Cortex of kidney (tissue), 1 donor: ENCODE data around the gene PPIP5K2.
"Not testable (repeated sequence)": the region's sequence is repeated elsewhere in the genome, so short reads cannot be mapped to it uniquely, and the experiment has no call there.

ENCODE experiments used
- DNase-seq: peaks from one replicate; lab custom pipeline; 2025; lab: John Stamatoyannopoulos, UW

The PPIP5K2 gene

GRCh38 chr5:103119765-103120606 is at the start of gene PPIP5K2, which contains the start of gene GIN1:
TSS of gene PPIP5K2 (plus strand) at chr5:103120301. CDS start at chr5:103129590, 9,289 bp downstream.
TSS of gene GIN1 (minus strand) at chr5:103120138. CDS start at chr5:103108707, 11,431 bp downstream.
- peak; percentile 45 for DNase-seq

- DNase-seq = not testable (repeated sequence)
Measured at GRCh38 chr5:103073500-103073899, 46.6 kb upstream of the PPIP5K2 start.

- DNase-seq = no peak
Measured at GRCh38 chr5:103075442-103075841, 44.7 kb upstream of the PPIP5K2 start.

- DNase-seq = no peak
Measured at GRCh38 chr5:103079796-103080195, 40.3 kb upstream of the PPIP5K2 start.

GRCh38 chr5:103086547-103086946 is 33.6 kb upstream of the PPIP5K2 start:
- DNase-seq = no peak

- no peak for DNase-seq
Measured at GRCh38 chr5:103089272-103089671, 30.8 kb upstream of the PPIP5K2 start.

- DNase-seq = no peak
Measured at GRCh38 chr5:103090791-103091190, 29.3 kb upstream of the PPIP5K2 start.

- no peak for DNase-seq
Measured at GRCh38 chr5:103092676-103093075, 27.4 kb upstream of the PPIP5K2 start.

GRCh38 chr5:103093727-103094126 is 26.4 kb upstream of the PPIP5K2 start:
- DNase-seq = no peak

GRCh38 chr5:103094737-103095136 is 25.4 kb upstream of the PPIP5K2 start:
- no peak for DNase-seq

GRCh38 chr5:103098993-103099392 is 21.1 kb upstream of the PPIP5K2 start:
- no peak for DNase-seq

GRCh38 chr5:103101079-103101750 is 18.9 kb upstream of the PPIP5K2 start:
- DNase-seq = no peak

- no peak for DNase-seq
Measured at GRCh38 chr5:103102234-103102633, 17.9 kb upstream of the PPIP5K2 start.

GRCh38 chr5:103108086-103108485 is 12.0 kb upstream of the PPIP5K2 start:
- DNase-seq = no peak

- no peak for DNase-seq
Measured at GRCh38 chr5:103109277-103109676, 10.8 kb upstream of the PPIP5K2 start.

- no peak for DNase-seq
Measured at GRCh38 chr5:103110403-103110802, 9.7 kb upstream of the PPIP5K2 start.

GRCh38 chr5:103111468-103111867 is 8.6 kb upstream of the PPIP5K2 start:
- DNase-seq = no peak

GRCh38 chr5:103112910-103113309 is 7.2 kb upstream of the PPIP5K2 start:
- DNase-seq = no peak

- no peak for DNase-seq
Measured at GRCh38 chr5:103114440-103114839, 5.7 kb upstream of the PPIP5K2 start.

GRCh38 chr5:103117471-103117991 is 2.6 kb upstream of the PPIP5K2 start:
- no peak for DNase-seq

- DNase-seq = no peak
Measured at GRCh38 chr5:103119070-103119764, 884 bp upstream of the PPIP5K2 start.

GRCh38 chr5:103120607-103121200 is 603 bp downstream of the PPIP5K2 start:
- DNase-seq = no peak
